Caco-2 (cell line): ENCODE data around the gene OSBPL8. TPM values are rescaled to one million over a fixed set of nuclear protein-coding genes. Genes with fewer than 3 reads are reported as not detected.

ENCODE experiments used
- BruUV-seq: library from RNA; stranded (reverse); fragments of 400-500 nt; replicated peaks from 2 replicates; lab custom pipeline; 2021; lab: Mats Ljungman, UMichigan
- CTCF ChIA-PET: fragments of 300-600 bp; sonication (Branson Sonifier 250); formaldehyde crosslinking; loops from one replicate; lab custom pipeline; 2022; ENCODE audit warnings: antibody characterized with exemption; lab: Charles Lee
- POLR2A ChIA-PET: fragments of 300-600 bp; sonication (Branson Sonifier 250); formaldehyde crosslinking; loops from one replicate; lab custom pipeline; 2022; ENCODE audit warnings: antibody characterized with exemption; lab: Charles Lee
- DNase-seq, 2 experiments: peaks; one replicate each; pipeline versions ENCODE4 v3.0.0 to v3.0.0-alpha.2; 2020 to 2022
- H3K27me3 ChIP-seq: replicated peaks from 2 replicates; pipeline ENCODE4 v1.6.0; 2011; ENCODE audit warnings: low read length; ENCODE audit not compliant: control insufficient read depth, insufficient read depth
- H3K36me3 ChIP-seq: 2 replicates; pipeline ENCODE4 v1.5.1; 2011; ENCODE audit warnings: low read length; ENCODE audit not compliant: control insufficient read depth, insufficient read depth
- H3K4me1 ChIP-seq: fragments of 250-450 bp; sonication (Bioruptor Pico); 2 replicates; pipeline ENCODE4 v1.5.1; 2020; ENCODE audit warnings: mild to moderate bottlenecking
- H3K4me3 ChIP-seq: 2 replicates; pipeline ENCODE4 v1.5.1; 2011; ENCODE audit warnings: low read depth, mild to moderate bottlenecking, control low read depth, low read length
- H3K9me3 ChIP-seq: fragments of 250-450 bp; sonication (Bioruptor Pico); 2 replicates; pipeline ENCODE4 v1.5.1; 2020; ENCODE audit warnings: mild to moderate bottlenecking, moderate library complexity
- H3K27ac Mint-ChIP-seq: one replicate; pipeline ENCODE4 v1.8.0; 2022; ENCODE audit warnings: mixed read lengths; ENCODE audit not compliant: unreplicated experiment
- H3K27me3 Mint-ChIP-seq: one replicate; pipeline ENCODE4 v1.8.0; 2022; ENCODE audit warnings: mixed read lengths; ENCODE audit not compliant: insufficient read depth, unreplicated experiment
- H3K36me3 Mint-ChIP-seq: one replicate; pipeline ENCODE4 v1.8.0; 2022; ENCODE audit warnings: mild to moderate bottlenecking, mixed read lengths; ENCODE audit not compliant: insufficient read depth, unreplicated experiment
- H3K4me1 Mint-ChIP-seq: one replicate; pipeline ENCODE4 v1.8.0; 2022; ENCODE audit warnings: low read depth, mixed read lengths; ENCODE audit not compliant: unreplicated experiment
- H3K4me3 Mint-ChIP-seq: one replicate; pipeline ENCODE4 v1.8.0; 2022; ENCODE audit warnings: mild to moderate bottlenecking, moderate library complexity, mixed read lengths; ENCODE audit not compliant: unreplicated experiment
- H3K9me3 Mint-ChIP-seq: one replicate; pipeline ENCODE4 v1.8.0; 2022; ENCODE audit warnings: mixed read lengths; ENCODE audit not compliant: unreplicated experiment
- CTCF ChIP-seq, 2 experiments: fragments of 200-600 bp in 1 of 2; IDR thresholded peaks; 1 replicate in 1 of 2; 2 replicates in 1 of 2; pipeline versions ENCODE4 v1.5.1 to v1.8.0; 2011 to 2022; ENCODE audit warnings: antibody characterized with exemption in 1 of 2, control low read depth in 1 of 2, inconsistent platforms in 1 of 2, low read depth in 1 of 2, low read length in 1 of 2, mild to moderate bottlenecking in 1 of 2, moderate library complexity in 1 of 2; ENCODE audit not compliant: insufficient read depth in 1 of 2, severe bottlenecking in 1 of 2, unreplicated experiment in 1 of 2
- intact Hi-C: fragments of 100-400 bp; cut with micrococcal nuclease; formaldehyde crosslinking; loops from one replicate; pipeline ENCODE4 v1.10.0; 2022; ENCODE audit not compliant: unreplicated experiment
- total RNA-seq: library from RNA; stranded (reverse); gene quantifications from 2 replicates; pipeline ENCODE4 v1.2.3, GENCODE V29; 2022

The OSBPL8 gene
- total RNA-seq, 1 experiment from 2014 or later = 50.0 TPM

GRCh38 chr12:76588881-76589565 lies 29.5 kb upstream of the OSBPL8 start:
- no TSS peak for BruUV-seq
- Histone ChIP-seq H3K9me3 (no peaks in the 10 kb centered on the region), H3K36me3 (no peaks in the 10 kb centered on the region), H3K4me3 (no peak overlapping the region), H3K27me3 (no peaks in the 10 kb centered on the region), H3K4me1 (0 out of 2 replicates have a peak, but pooled peaks cover 1% of the 10 kb centered on the region)
- H3K36me3 Mint-ChIP-seq = no peaks in the 10 kb centered on the region
- no peaks in the 10 kb centered on the region for H3K9me3 Mint-ChIP-seq
- TF ChIP-seq CTCF (IDR thresholded peaks at IDR 0.05; ENCODE audit: insufficient read depth in 1 of 2, low read depth in 1 of 2, low read length in 1 of 2, severe bottlenecking in 1 of 2, unreplicated experiment in 1 of 2) = no peak
- H3K27me3 Mint-ChIP-seq = no peaks in the 10 kb centered on the region
- no peak overlapping the region for H3K27ac Mint-ChIP-seq
- intact Hi-C loops = loop anchor here (5.0 kb wide), 1 partner anchor 127 kb away; no protein-coding TSS in a partner anchor
- ChIA-PET CTCF (interaction anchor here (0.7 kb wide), 2 partner anchors 71 to 351 kb away, joined by 3 to 4 read pairs; no protein-coding TSS in a partner anchor), POLR2A (no interaction called here)
- no peak for DNase-seq
- no peak overlapping the region for H3K4me3 Mint-ChIP-seq
- peaks cover under 1% of the 10 kb centered on the region for H3K4me1 Mint-ChIP-seq

- no peak for DNase-seq
- no peaks in the 10 kb centered on the region for H3K27me3 Mint-ChIP-seq
- no peaks in the 10 kb centered on the region for H3K9me3 Mint-ChIP-seq
- H3K4me1 ChIP-seq = 0 out of 2 replicates have a peak, but pooled peaks cover 4% of the 10 kb centered on the region
- ChIA-PET POLR2A (no interaction called here), CTCF (no interaction called here)
- H3K9me3 ChIP-seq = no peaks in the 10 kb centered on the region
- no peaks in the 10 kb centered on the region for H3K36me3 Mint-ChIP-seq
- H3K4me3 Mint-ChIP-seq = no peak overlapping the region
- no peak for TF ChIP-seq CTCF (IDR thresholded peaks at IDR 0.05; ENCODE audit: insufficient read depth in 1 of 2, low read depth in 1 of 2, low read length in 1 of 2, severe bottlenecking in 1 of 2, unreplicated experiment in 1 of 2)
- H3K4me1 Mint-ChIP-seq = peaks cover 6% of the 10 kb centered on the region
- BruUV-seq = no TSS peak
- intact Hi-C loops = loop anchor here (2.0 to 5.0 kb wide), 2 partner anchors 125 to 239 kb away; partner anchors contain the start of gene BBS10
- H3K36me3 ChIP-seq = no peaks in the 10 kb centered on the region
- H3K27ac Mint-ChIP-seq = no peak overlapping the region
- no peak overlapping the region for H3K4me3 ChIP-seq
- H3K27me3 ChIP-seq = no peaks in the 10 kb centered on the region
Observed at GRCh38 chr12:76587428-76588178, 28.0 kb upstream of the OSBPL8 start.

- H3K27me3 Mint-ChIP-seq = no peaks in the 10 kb centered on the region
- 0 out of 2 replicates have a peak, but pooled peaks cover 4% of the 10 kb centered on the region for H3K4me1 ChIP-seq
- no peaks in the 10 kb centered on the region for H3K36me3 Mint-ChIP-seq
- DNase-seq = peak in 1 of 2 experiments; percentile 33
- H3K4me3 ChIP-seq = no peak overlapping the region
- TF ChIP-seq CTCF (IDR thresholded peaks at IDR 0.05; ENCODE audit: insufficient read depth in 1 of 2, low read depth in 1 of 2, low read length in 1 of 2, severe bottlenecking in 1 of 2, unreplicated experiment in 1 of 2) = peak; percentile 57 to 66
- CTCF ChIA-PET = interaction anchor here (0.7 to 1.0 kb wide), 3 partner anchors 27 to 131 kb away, joined by 3 read pairs; partner anchors contain the start of gene OSBPL8
- no peak overlapping the region for H3K4me3 Mint-ChIP-seq
- H3K9me3 ChIP-seq = no peaks in the 10 kb centered on the region
- no peak overlapping the region for H3K27ac Mint-ChIP-seq
- no TSS peak for BruUV-seq
- no peaks in the 10 kb centered on the region for H3K27me3 ChIP-seq
- POLR2A ChIA-PET = no interaction called here
- intact Hi-C loops = loop anchor here (1.0 to 5.0 kb wide), 3 partner anchors 72 to 238 kb away; partner anchors contain the start of gene BBS10
- no peaks in the 10 kb centered on the region for H3K9me3 Mint-ChIP-seq
- no peaks in the 10 kb centered on the region for H3K36me3 ChIP-seq
- peaks cover 6% of the 10 kb centered on the region for H3K4me1 Mint-ChIP-seq
Observed at GRCh38 chr12:76586764-76587395, 27.3 kb upstream of the OSBPL8 start.
